Measurements from ENCODE around the gene H2AZ2. TPM values are rescaled to one million over a fixed set of nuclear protein-coding genes. Genes with fewer than 3 reads are reported as not detected.
A peak's percentile ranks its signal among the peaks of the same experiment; 100 is the strongest.
"Not testable (repeated sequence)": the region's sequence is repeated elsewhere in the genome, so short reads cannot be mapped to it uniquely, and the experiment has no call there.

H2AZ2 gene
- polyA plus RNA-seq, 3 donors: 222 to 245 (median 235) TPM

GRCh38 chr7:44845451-44845850, 2.4 kb downstream of the H2AZ2 start:
- no peak for DNase-seq

GRCh38 chr7:44843440-44843839, 4.4 kb downstream of the H2AZ2 start:
- DNase-seq: not testable (repeated sequence)

DNA sequence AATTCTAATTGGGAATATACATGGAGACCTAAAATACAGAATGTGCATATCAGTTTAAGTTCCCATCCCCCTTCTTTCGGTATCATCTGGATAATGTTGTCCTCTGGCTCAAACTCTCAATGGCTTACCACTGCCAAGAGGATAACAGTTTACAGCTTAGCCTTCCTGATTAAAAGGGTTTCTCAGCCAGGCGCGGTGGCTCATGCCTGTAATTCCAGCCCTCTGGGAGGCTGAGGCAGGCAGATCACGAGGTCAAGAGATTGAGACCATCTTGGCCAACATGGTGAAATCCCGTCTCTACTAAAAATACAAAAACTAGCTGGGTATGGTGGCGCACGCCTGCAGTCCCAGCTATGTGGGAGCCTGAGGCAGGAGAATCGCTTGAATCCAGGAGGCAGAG, 5.2 kb downstream of the H2AZ2 start:
- not testable (repeated sequence) for DNase-seq

GRCh38 chr7:44838751-44839150, 9.1 kb downstream of the H2AZ2 start:
- peak; percentile 52 for DNase-seq

DNA sequence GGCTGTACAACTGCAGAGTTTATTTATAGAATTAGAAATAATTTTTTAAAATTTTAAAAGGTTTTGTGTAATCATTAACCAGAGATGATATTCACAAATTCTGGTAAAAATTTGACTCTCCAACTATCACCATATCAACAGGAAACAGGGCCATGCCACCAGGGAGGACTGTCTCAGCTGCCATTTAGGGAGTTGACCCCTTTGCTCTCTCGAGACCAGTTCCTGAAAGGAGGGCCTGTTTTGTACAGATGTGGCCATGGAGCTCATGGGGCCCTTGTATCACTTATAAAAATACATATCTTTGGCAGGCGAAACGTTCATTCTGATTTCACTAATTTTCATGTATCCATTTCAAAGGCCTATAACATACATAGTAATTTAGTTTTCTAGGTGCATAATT, 20.3 kb downstream of the H2AZ2 start:
- DNase-seq: no peak

- no peak for DNase-seq
These were observed 22.9 kb downstream of the H2AZ2 start for GRCh38 chr7:44824894-44825526.

DNA sequence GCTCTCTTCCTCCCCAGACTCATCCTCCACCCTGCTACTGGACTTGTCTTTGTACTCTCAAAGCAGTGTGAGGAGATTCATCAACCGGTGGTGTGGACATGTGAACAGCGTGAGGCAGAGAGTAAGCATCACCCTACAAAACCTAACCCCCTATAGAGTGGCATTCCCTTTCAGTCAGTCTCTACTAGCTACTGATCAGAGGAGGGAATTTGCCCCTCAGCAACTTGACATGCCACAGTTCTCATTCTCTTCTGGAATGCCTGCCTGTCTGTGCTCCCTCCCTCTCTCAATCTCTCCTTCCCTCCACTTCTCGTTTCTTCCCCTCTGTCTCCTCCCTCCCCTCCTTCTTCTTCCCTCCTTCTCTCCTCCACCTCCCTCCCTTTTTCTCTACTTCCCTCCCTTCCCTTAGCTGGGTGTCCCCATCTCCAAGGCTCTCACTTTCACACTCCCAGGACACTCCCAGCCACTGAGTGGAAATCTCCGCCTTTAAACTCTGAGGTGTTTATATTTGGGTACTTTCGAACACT, 24.6 kb downstream of the H2AZ2 start:
- no peak for DNase-seq

- DNase-seq: no peak
These were observed 28.6 kb downstream of the H2AZ2 start for GRCh38 chr7:44819292-44819691.

DNA sequence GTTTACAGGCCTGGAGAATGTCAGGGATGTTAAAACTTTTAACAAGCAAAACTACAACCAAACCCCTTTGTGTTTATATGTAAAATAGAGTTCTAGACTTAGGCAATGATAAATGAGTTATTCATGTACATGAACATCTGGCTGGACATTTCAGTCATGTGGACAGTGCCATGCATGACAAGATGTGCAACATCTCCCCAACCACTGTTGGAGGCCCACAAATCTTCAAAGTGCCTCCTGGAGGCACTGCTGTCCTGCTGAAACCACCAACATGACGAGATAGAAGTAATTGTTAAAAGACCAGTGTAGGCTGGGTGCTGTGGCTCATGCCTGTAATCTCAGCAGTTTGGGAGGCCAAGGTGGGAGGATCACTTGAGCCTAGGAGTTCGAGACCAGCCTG, 33.0 kb downstream of the H2AZ2 start:
- no peak for DNase-seq

DNA sequence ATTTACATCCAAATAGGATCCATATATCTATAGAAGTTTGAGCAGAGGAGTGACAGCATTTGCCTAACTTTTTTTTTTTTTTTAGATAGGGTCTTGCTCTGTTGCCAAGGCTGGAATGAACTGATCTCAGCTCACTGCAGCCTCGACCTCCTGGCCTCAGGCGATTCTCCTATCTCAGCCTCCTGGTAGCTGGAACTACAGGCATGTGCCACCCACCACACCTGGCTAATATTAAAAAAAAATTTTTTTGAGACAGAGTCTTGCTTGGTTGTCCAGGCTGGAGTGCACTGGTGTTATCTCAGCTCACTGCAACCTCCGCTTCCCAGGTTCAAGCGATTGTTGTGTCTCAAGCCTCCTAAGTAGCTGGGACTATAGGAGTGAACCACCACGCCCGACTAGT, 36.3 kb downstream of the H2AZ2 start:
- DNase-seq: no peak

DNA sequence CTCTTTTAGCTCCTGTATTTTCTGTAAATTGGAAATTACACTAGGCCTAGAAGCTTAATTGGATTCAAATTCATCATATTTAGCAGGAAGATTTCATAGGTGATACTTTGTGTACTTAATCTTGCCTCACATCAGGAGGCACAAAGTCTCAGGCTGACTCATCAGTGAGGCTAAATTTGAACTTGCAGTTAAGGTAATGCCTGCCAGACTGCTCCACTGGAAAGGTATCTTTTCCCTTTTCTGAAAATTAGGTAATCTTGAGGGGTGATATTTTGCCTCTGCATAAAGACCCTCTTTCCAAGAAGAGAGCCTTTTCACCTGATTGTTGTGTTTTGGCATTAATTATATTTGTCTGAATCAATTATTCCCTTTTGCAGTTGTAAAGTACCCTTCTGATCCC, 36.8 kb downstream of the H2AZ2 start:
- no peak for DNase-seq

- DNase-seq: no peak
These were observed 38.9 kb downstream of the H2AZ2 start for GRCh38 chr7:44808914-44809393.

DNA sequence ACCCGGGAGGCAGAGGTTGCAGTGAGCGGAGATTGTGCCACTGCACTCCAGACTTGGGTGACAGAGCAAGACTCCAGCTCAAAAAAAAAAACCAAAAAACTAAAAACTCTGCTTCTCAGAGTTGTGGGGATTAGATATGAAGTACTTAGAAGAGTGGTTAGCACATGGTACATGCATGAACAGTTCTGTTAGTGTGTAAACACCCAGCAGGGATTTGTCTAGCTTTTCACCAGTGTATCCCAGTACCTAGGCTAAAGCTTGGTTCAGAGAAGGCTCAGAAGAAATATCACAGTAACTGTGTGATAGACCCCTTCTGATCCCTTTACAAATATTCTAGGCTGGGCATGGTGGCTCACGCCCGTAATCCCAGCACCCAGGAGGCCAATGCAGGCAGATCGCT, 41.9 kb downstream of the H2AZ2 start:
- DNase-seq: no peak

DNA sequence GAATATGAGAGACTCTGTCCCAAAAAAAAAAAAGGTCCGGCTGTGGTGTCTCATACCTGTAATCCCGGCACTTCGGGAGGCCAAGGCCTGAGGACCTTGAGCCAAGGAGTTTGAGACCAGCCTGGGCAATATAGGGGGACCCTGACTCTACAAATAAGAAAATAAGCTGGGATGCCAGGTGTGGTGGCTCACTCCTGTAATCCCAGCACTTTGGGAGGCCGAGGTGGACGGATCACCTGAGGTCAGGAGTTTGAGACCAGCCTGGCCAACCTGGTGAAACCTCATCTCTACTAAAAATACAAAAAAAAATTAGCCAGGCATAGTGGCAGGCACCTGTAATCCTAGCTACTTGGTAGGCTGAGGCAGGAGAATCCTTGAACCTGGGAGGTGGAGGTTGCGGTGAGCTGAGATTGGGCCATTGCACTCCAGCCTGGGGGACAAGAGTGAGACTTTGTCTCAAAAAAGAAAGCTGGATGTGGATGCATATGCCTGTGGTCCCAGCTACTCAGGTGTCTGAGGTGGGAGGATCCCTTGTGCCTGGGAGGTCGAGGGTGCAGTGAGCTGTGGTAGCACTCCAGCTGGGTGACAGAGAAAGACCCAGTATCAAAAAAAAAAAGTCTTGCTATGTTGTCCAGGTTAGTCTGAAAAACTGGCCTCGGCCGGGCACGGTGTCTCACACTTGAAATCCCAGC, 43.9 kb downstream of the H2AZ2 start:
- not testable (repeated sequence) for DNase-seq

GRCh38 chr7:44802418-44803025, 45.4 kb downstream of the H2AZ2 start:
- DNase-seq: no peak

DNA sequence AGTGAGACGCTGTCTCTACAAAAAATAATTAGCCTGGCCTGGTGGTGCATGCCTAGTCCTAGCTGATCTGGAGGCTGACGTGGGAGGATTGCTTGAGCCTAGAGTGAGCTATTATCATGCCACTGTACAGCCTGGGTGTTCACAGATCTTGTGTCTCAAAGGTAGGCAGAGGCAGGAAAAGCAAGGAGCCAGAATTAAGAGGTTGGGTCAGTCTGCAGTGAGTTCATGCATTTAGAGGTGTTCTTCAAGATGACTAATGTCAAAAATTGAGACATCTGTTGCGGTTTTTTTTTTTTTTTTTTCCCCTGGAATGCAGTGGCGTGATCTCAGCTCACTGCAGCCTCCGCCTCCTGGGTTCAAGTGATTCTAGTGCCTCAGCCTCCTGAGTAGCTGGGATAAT, 46.0 kb downstream of the H2AZ2 start:
- DNase-seq: no peak

- DNase-seq: no peak
These were observed 47.9 kb downstream of the H2AZ2 start for GRCh38 chr7:44799939-44800338.

DNA sequence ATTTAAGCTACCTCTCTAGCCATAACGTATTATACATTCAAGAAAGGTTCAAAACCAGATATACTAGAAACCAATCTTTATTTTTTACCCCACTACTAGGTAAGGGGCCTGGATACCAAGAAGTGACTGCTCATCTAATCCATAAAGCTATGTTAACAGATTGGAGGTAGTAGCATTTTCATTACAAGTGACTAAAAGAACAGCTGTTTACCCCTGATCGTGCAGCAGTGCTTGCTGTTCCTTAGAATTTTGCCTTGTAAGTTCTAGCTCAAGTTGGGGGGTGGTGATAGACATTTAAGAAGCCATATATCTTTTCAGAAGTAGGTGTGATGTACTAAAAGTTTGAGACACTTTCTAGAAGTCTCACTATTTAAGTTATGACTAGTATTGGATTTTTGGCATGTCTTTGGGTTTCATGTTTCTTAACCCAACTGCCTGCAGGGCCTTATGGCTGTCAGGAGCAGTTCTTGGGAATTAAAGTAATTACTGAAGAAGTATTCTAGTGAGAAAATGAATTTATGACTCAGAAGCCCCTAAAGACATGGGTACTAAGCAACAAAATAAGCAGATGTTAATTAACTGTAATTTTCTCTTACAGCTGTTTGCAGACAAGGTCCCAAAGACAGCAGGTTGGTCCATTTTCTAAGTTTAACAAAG, 49.1 kb downstream of the H2AZ2 start:
- no peak for DNase-seq

- peak; percentile 88 for DNase-seq
These were observed 50.3 kb downstream of the H2AZ2 start for GRCh38 chr7:44797329-44798258.

GRCh38 chr7:44796504-44797328, 51.2 kb downstream of the H2AZ2 start, which contains the start of gene PPIA:
Gene PPIA, plus strand, starts transcription at chr7:44796681. Its CDS starts 44 bp downstream, at chr7:44796725.
- peak; percentile 97 for DNase-seq
